IMR-90 (cell line): Measurements from ENCODE around the gene CLEC4M. TPM values are rescaled to one million over a fixed set of nuclear protein-coding genes. Genes with fewer than 3 reads are reported as not detected.

ENCODE experiments used
- ATAC-seq: fragments of 200-7000 bp; cut with Tn5 transposase; 2 replicates; pipeline ENCODE4 v1.9.1; 2020; ENCODE audit warnings: low read depth, mild to moderate bottlenecking, moderate library complexity
- BruUV-seq: library from RNA; stranded (reverse); fragments of 400-500 nt; replicated peaks from 2 replicates; lab custom pipeline; 2021; lab: Mats Ljungman, UMichigan
- CTCF ChIA-PET: fragments of 300-600 bp; formaldehyde crosslinking; extraction: SDS; loops from one replicate; lab custom pipeline; 2021; ENCODE audit warnings: antibody characterized with exemption; lab: Yijun Ruan, JAX
- POLR2A ChIA-PET: fragments of 300-600 bp; sonication (Branson Sonifier 250); formaldehyde crosslinking; loops from one replicate; lab custom pipeline; 2022; ENCODE audit warnings: antibody characterized with exemption; ENCODE audit not compliant: unreplicated experiment; lab: Charles Lee
- DNase-seq: peaks from one replicate; pipeline ENCODE4 v3.0.0; 2013
- H2AFZ ChIP-seq: replicated peaks from 2 replicates; pipeline ENCODE3; 2013; ENCODE audit warnings: low read length, mild to moderate bottlenecking; ENCODE audit not compliant: poor library complexity
- H2AK5ac ChIP-seq: 2 replicates; pipeline ENCODE4 v1.6.1; 2013; ENCODE audit warnings: low read depth, low read length, inconsistent platforms
- H2AK9ac ChIP-seq: replicated peaks from 2 replicates; pipeline ENCODE3; 2013; ENCODE audit warnings: mild to moderate bottlenecking, low read depth, low read length, moderate library complexity; ENCODE audit not compliant: poor library complexity
- H2BK120ac ChIP-seq: 2 replicates; pipeline ENCODE4 v1.6.1; 2013; ENCODE audit warnings: low read depth, low read length, inconsistent platforms
- H2BK15ac ChIP-seq: 3 replicates; pipeline ENCODE4 v1.6.1; 2013; ENCODE audit warnings: low read depth, low read length, inconsistent platforms
- H2BK20ac ChIP-seq: 2 replicates; pipeline ENCODE4 v1.6.1; 2013; ENCODE audit warnings: low read depth, mild to moderate bottlenecking, inconsistent platforms, low read length, moderate library complexity
- H2BK5ac ChIP-seq: 2 replicates; pipeline ENCODE4 v1.6.1; 2013; ENCODE audit warnings: mild to moderate bottlenecking, low read depth, low read length, inconsistent platforms; ENCODE audit not compliant: poor library complexity, severe bottlenecking
- H3K14ac ChIP-seq: replicated peaks from 2 replicates; pipeline ENCODE4 v1.6.1; 2013; ENCODE audit warnings: low read depth, low read length, inconsistent platforms
- H3K18ac ChIP-seq: 2 replicates; pipeline ENCODE4 v1.6.1; 2013; ENCODE audit warnings: low read depth, low read length, control low read depth
- H3K23ac ChIP-seq: 2 replicates; pipeline ENCODE4 v1.6.1; 2013; ENCODE audit warnings: low read depth, low read length, inconsistent platforms
- H3K27ac ChIP-seq: 2 replicates; pipeline ENCODE4 v1.5.1; 2013; ENCODE audit warnings: mild to moderate bottlenecking, control low read depth, low read length; ENCODE audit not compliant: insufficient read depth
- H3K27me3 ChIP-seq: 2 replicates; pipeline ENCODE4 v1.6.1; 2013; ENCODE audit warnings: low read length; ENCODE audit not compliant: control insufficient read depth, insufficient read depth
- H3K36me3 ChIP-seq: 2 replicates; pipeline ENCODE4 v1.6.1; 2013; ENCODE audit warnings: low read length, mixed read lengths; ENCODE audit not compliant: control insufficient read depth, insufficient read depth
- H3K4ac ChIP-seq: 2 replicates; pipeline ENCODE4 v1.6.1; 2013; ENCODE audit warnings: low read depth, low read length, inconsistent platforms
- H3K4me1 ChIP-seq: 2 replicates; pipeline ENCODE4 v1.6.1; 2013; ENCODE audit warnings: low read length, mixed read lengths; ENCODE audit not compliant: control insufficient read depth, insufficient read depth
- H3K4me2 ChIP-seq: 2 replicates; pipeline ENCODE4 v1.6.1; 2013; ENCODE audit warnings: low read depth, mild to moderate bottlenecking, control low read depth, low read length, moderate library complexity
- H3K4me3 ChIP-seq: 2 replicates; pipeline ENCODE4 v1.5.1; 2013; ENCODE audit warnings: low read depth, mild to moderate bottlenecking, control low read depth, low read length, moderate library complexity; ENCODE audit not compliant: insufficient read depth
- H3K56ac ChIP-seq: 2 replicates; pipeline ENCODE4 v1.6.1; 2013; ENCODE audit warnings: low read length, inconsistent platforms; ENCODE audit not compliant: insufficient read depth; ENCODE audit errors: extremely low read depth
- H3K79me1 ChIP-seq, 2 experiments: 2 replicates each; pipeline ENCODE4 v1.6.1; 2013; ENCODE audit warnings: low read length in 2 of 2, inconsistent platforms in 1 of 2, low read depth in 1 of 2
- H3K9ac ChIP-seq: 2 replicates; pipeline ENCODE4 v1.6.1; 2013; ENCODE audit warnings: low read depth, low read length, control low read depth
- H3K9me1 ChIP-seq: 2 replicates; pipeline ENCODE4 v1.6.1; 2013; ENCODE audit warnings: low read length, inconsistent platforms; ENCODE audit not compliant: insufficient read depth
- H3K9me3 ChIP-seq: 2 replicates; pipeline ENCODE4 v1.6.1; 2013; ENCODE audit warnings: low read length; ENCODE audit not compliant: control insufficient read depth, insufficient read depth
- H4K20me1 ChIP-seq: 2 replicates; pipeline ENCODE4 v1.6.1; 2013; ENCODE audit warnings: low read length, inconsistent platforms; ENCODE audit not compliant: insufficient read depth
- H4K5ac ChIP-seq: 2 replicates; pipeline ENCODE4 v1.6.1; 2013; ENCODE audit warnings: mild to moderate bottlenecking, low read depth, low read length, control low read depth
- H4K8ac ChIP-seq, 2 experiments: 2 replicates each; pipeline ENCODE4 v1.6.1; 2013; ENCODE audit warnings: low read depth in 2 of 2, low read length in 2 of 2, control low read depth in 1 of 2, inconsistent platforms in 1 of 2
- H4K91ac ChIP-seq: 2 replicates; pipeline ENCODE4 v1.6.1; 2013; ENCODE audit warnings: low read depth, low read length, inconsistent platforms; ENCODE audit not compliant: insufficient read depth
- BHLHE40 ChIP-seq: fragments of 150-350 bp; IDR thresholded peaks from 2 replicates; pipeline ENCODE4 v1.6.1; 2016; ENCODE audit warnings: mild to moderate bottlenecking, low read depth, low read length
- CEBPB ChIP-seq: IDR thresholded peaks from 2 replicates; pipeline ENCODE4 v1.6.1; 2012; ENCODE audit warnings: low read depth, low read length, improper control_type of control experiment
- CHD1 ChIP-seq: IDR thresholded peaks from 2 replicates; pipeline ENCODE4 v1.6.1; 2012; ENCODE audit warnings: low read depth, low read length, improper control_type of control experiment
- FOS ChIP-seq: fragments of 150-350 bp; IDR thresholded peaks from 2 replicates; pipeline ENCODE4 v1.6.1; 2016; ENCODE audit warnings: low read depth, low read length
- MAFK ChIP-seq: IDR thresholded peaks from 2 replicates; pipeline ENCODE4 v1.6.1; 2012; ENCODE audit warnings: low read depth, low read length, improper control_type of control experiment
- MXI1 ChIP-seq: IDR thresholded peaks from 2 replicates; pipeline ENCODE4 v1.6.1; 2012; ENCODE audit warnings: low read depth, mild to moderate bottlenecking, low read length, moderate library complexity, borderline replicate concordance
- NFE2L2 ChIP-seq: fragments of 150-350 bp; IDR thresholded peaks from 2 replicates; pipeline ENCODE4 v1.6.1; 2016; ENCODE audit warnings: low read depth, mild to moderate bottlenecking, low read length
- POLR2A ChIP-seq: IDR thresholded peaks from 2 replicates; pipeline ENCODE4 v1.6.1; 2012; ENCODE audit warnings: mild to moderate bottlenecking, low read depth, low read length
- RAD21 ChIP-seq: IDR thresholded peaks from 2 replicates; pipeline ENCODE4 v1.6.1; 2012; ENCODE audit warnings: low read length, improper control_type of control experiment
- RCOR1 ChIP-seq: IDR thresholded peaks from 2 replicates; pipeline ENCODE4 v1.6.1; 2012; ENCODE audit warnings: mild to moderate bottlenecking, low read length, improper control_type of control experiment; ENCODE audit not compliant: insufficient replicate concordance
- RFX5 ChIP-seq: IDR thresholded peaks from 2 replicates; pipeline ENCODE4 v1.8.0; 2012; ENCODE audit warnings: low read depth, mild to moderate bottlenecking, low read length, moderate library complexity
- SMC3 ChIP-seq: fragments of 150-350 bp; IDR thresholded peaks from 2 replicates; pipeline ENCODE4 v1.6.1; 2016; ENCODE audit warnings: low read depth, mild to moderate bottlenecking, antibody characterized with exemption, low read length, moderate library complexity
- USF2 ChIP-seq: fragments of 150-350 bp; IDR thresholded peaks from 2 replicates; pipeline ENCODE4 v1.6.1; 2017; ENCODE audit warnings: mild to moderate bottlenecking, antibody characterized with exemption, low read length, low read depth
- WGBS, 2 experiments: methylation state at CpG; one replicate each; pipeline versions ENCODE4 v1.1.5 to v1.1.7; 2013; ENCODE audit warnings: missing lambda C conversion rate in 2 of 2; ENCODE audit not compliant: insufficient read length in 1 of 2; ENCODE audit errors: extremely low coverage in 2 of 2; 5-methylcytosine and 5-hydroxymethylcytosine counted together
- dilution Hi-C: fragments of 300-500 bp; cut with HindIII; formaldehyde crosslinking; loops from one replicate; pipeline ENCODE4 v1.14.3; 2018; ENCODE audit warnings: low sequenced_read_pairs; ENCODE audit not compliant: unreplicated experiment
- in situ Hi-C: fragments of 300-500 bp; cut with MboI; formaldehyde crosslinking; loops from 3 replicates; pipeline ENCODE4 v1.14.3; 2019; ENCODE audit warnings: low sequenced_read_pairs, inconsistent platforms, mixed read lengths
- intact Hi-C: fragments of 100-400 bp; cut with micrococcal nuclease; formaldehyde crosslinking; loops from 2 replicates; pipeline ENCODE4 v1.10.0; 2022
- polyA plus RNA-seq, 3 experiments: library from polyadenylated mRNA; depleted of rRNA; stranded (reverse); fragments of >200 nt; gene quantifications; 2 replicates each; pipeline ENCODE4 v1.2.3, GENCODE V29; 2012; ENCODE audit warnings: low replicate concordance in 1 of 3
- total RNA-seq: library from RNA; depleted of rRNA; stranded (reverse); fragments of >200 nt; gene quantifications from 2 replicates; pipeline ENCODE4 v1.2.3, GENCODE V29; 2012
- TF ChIP-seq, protein P1 (sequence below): conservative IDR thresholded peaks from 2 replicates; pipeline ENCODE4 v1.5.1; 2012; ENCODE audit warnings: mild to moderate bottlenecking, low read depth, low read length, improper control_type of control experiment
- TF ChIP-seq, protein P2 (sequence below): fragments of 150-350 bp; IDR thresholded peaks from 2 replicates; pipeline ENCODE4 v1.6.1; 2016; ENCODE audit warnings: low read depth, mild to moderate bottlenecking, low read length, moderate library complexity, borderline replicate concordance

Gene CLEC4M
- total and polyA plus RNA-seq, 2 of the 4 experiments (the other 2 are of a cell fraction): not detected

- H2BK120ac ChIP-seq: no peak overlapping the region
- no peak overlapping the region for H4K5ac ChIP-seq
- WGBS, 2 experiments: 59% methylated on average over 13 of the region's 26 CpGs; no CpG with 5 or more reads in 1 of the 2 experiments
- H3K27me3 ChIP-seq: peaks cover 34% of the 10 kb centered on the region
- H3K27ac ChIP-seq: no peak overlapping the region
- ChIA-PET CTCF (no interaction called here), POLR2A (no interaction called here)
- no peaks in the 10 kb centered on the region for H3K9me3 ChIP-seq
- no peak overlapping the region for H2BK20ac ChIP-seq
- H3K23ac ChIP-seq: no peak overlapping the region
- H3K4ac ChIP-seq: no peak overlapping the region
- no peak overlapping the region for H2BK5ac ChIP-seq
- no peak overlapping the region for H3K14ac ChIP-seq
- no peak for DNase-seq
- dilution Hi-C loops: no loop called here
- H2BK15ac ChIP-seq: no peak overlapping the region
- H3K18ac ChIP-seq: no peak overlapping the region
- no peaks in the 10 kb centered on the region for H3K79me1 ChIP-seq
- H3K36me3 ChIP-seq: no peaks in the 10 kb centered on the region
- no peaks in the 10 kb centered on the region for H4K20me1 ChIP-seq
- no peak overlapping the region for H4K8ac ChIP-seq
- H2AK5ac ChIP-seq: no peak overlapping the region
- H3K9ac ChIP-seq: no peak overlapping the region
- no peak overlapping the region for H2AFZ ChIP-seq
- H3K4me2 ChIP-seq: no peak overlapping the region
- no peak for ATAC-seq
- no peak overlapping the region for H4K91ac ChIP-seq
- in situ Hi-C loops: no loop called here
- no peaks in the 10 kb centered on the region; the same call in 1 of the 2 replicates for H3K9me1 ChIP-seq
- no peak overlapping the region for H3K56ac ChIP-seq
- no peak overlapping the region for H3K4me3 ChIP-seq
- no peak overlapping the region for H2AK9ac ChIP-seq
- no peaks in the 10 kb centered on the region for H3K4me1 ChIP-seq
- no TSS peak for BruUV-seq
- intact Hi-C loops: no loop called here
- TF ChIP-seq CHD1 (no peak), NFE2L2 (no peak), SMC3 (no peak), FOS (no peak), RCOR1 (no peak), RAD21 (no peak), POLR2A (no peak), MAFK (no peak), CEBPB (no peak), USF2 (no peak), BHLHE40 (no peak), MXI1 (no peak), RFX5 (no peak)
- TF ChIP-seq, protein P1, sequence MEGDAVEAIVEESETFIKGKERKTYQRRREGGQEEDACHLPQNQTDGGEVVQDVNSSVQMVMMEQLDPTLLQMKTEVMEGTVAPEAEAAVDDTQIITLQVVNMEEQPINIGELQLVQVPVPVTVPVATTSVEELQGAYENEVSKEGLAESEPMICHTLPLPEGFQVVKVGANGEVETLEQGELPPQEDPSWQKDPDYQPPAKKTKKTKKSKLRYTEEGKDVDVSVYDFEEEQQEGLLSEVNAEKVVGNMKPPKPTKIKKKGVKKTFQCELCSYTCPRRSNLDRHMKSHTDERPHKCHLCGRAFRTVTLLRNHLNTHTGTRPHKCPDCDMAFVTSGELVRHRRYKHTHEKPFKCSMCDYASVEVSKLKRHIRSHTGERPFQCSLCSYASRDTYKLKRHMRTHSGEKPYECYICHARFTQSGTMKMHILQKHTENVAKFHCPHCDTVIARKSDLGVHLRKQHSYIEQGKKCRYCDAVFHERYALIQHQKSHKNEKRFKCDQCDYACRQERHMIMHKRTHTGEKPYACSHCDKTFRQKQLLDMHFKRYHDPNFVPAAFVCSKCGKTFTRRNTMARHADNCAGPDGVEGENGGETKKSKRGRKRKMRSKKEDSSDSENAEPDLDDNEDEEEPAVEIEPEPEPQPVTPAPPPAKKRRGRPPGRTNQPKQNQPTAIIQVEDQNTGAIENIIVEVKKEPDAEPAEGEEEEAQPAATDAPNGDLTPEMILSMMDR: no peak
- TF ChIP-seq, protein P2, sequence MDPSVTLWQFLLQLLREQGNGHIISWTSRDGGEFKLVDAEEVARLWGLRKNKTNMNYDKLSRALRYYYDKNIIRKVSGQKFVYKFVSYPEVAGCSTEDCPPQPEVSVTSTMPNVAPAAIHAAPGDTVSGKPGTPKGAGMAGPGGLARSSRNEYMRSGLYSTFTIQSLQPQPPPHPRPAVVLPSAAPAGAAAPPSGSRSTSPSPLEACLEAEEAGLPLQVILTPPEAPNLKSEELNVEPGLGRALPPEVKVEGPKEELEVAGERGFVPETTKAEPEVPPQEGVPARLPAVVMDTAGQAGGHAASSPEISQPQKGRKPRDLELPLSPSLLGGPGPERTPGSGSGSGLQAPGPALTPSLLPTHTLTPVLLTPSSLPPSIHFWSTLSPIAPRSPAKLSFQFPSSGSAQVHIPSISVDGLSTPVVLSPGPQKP: no peak
Measured at GRCh38 chr19:7779631-7780486, 16.8 kb downstream of the CLEC4M start.
